Stimulated activated CD8-positive, alpha-beta memory T cell treated with anti-CD3 and anti-CD28 coated beads, Interleukin-15, amount 100 ng/mL, for 4 hours (primary cell): ENCODE measurements around the gene ATP10A.

Experiments used
- DNase-seq, 2 donors: peaks; one replicate each; pipeline ENCODE4 v3.0.0-alpha.2; 2020; ENCODE audit warnings: low read depth in 2 of 2

The ATP10A gene, protein sequence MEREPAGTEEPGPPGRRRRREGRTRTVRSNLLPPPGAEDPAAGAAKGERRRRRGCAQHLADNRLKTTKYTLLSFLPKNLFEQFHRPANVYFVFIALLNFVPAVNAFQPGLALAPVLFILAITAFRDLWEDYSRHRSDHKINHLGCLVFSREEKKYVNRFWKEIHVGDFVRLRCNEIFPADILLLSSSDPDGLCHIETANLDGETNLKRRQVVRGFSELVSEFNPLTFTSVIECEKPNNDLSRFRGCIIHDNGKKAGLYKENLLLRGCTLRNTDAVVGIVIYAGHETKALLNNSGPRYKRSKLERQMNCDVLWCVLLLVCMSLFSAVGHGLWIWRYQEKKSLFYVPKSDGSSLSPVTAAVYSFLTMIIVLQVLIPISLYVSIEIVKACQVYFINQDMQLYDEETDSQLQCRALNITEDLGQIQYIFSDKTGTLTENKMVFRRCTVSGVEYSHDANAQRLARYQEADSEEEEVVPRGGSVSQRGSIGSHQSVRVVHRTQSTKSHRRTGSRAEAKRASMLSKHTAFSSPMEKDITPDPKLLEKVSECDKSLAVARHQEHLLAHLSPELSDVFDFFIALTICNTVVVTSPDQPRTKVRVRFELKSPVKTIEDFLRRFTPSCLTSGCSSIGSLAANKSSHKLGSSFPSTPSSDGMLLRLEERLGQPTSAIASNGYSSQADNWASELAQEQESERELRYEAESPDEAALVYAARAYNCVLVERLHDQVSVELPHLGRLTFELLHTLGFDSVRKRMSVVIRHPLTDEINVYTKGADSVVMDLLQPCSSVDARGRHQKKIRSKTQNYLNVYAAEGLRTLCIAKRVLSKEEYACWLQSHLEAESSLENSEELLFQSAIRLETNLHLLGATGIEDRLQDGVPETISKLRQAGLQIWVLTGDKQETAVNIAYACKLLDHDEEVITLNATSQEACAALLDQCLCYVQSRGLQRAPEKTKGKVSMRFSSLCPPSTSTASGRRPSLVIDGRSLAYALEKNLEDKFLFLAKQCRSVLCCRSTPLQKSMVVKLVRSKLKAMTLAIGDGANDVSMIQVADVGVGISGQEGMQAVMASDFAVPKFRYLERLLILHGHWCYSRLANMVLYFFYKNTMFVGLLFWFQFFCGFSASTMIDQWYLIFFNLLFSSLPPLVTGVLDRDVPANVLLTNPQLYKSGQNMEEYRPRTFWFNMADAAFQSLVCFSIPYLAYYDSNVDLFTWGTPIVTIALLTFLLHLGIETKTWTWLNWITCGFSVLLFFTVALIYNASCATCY (N-terminal part only)

GRCh38 chr15:25863111-25863967 lies at the start of gene ATP10A:
Gene ATP10A (minus strand): TSS chr15:25863327. CDS start chr15:25863096, 231 bp downstream.
- DNase-seq: no peak

DNA sequence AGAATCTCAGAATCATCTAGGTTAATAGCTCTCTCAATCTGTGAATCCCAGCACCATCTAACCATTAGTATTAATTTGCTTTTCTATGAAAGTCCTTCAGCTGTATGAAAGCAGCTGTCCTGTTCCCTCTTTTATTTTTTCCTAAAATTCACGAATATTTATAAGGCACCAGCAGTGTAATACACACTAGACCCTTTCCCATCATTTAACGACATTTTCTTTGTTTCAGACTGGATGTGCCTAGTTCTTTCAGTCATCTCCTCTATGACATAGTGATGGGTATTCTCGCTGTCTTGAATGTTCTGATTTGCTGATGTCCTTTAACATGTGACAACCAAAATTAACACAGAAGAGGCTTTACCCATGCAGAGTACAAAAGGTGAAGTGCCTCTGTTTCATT lies 48.9 kb upstream of the ATP10A start:
- DNase-seq: no peak

DNA sequence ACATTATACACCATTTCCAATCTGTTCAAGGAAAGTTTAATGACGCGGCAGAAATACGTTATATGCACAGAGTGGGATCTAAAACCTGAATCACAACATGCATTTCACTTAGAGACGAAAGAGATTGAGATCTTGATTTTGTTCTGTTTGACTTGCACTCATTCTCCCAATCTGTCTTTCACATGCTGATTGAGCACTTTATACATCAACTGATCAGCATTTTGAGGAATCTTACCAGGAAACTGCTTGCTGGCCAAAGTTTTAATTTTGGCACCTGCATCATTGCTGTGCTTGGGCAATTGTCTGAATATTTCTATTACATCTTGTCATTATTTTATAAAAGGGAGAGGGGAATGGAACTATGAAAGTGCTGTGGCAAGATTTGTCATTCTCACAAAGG lies 47.7 kb upstream of the ATP10A start:
- no peak for DNase-seq

- no peak for DNase-seq
Measured at GRCh38 chr15:25909806-25910205, 46.7 kb upstream of the ATP10A start.

- no peak for DNase-seq
Measured at GRCh38 chr15:25909325-25909724, 46.2 kb upstream of the ATP10A start.

DNA sequence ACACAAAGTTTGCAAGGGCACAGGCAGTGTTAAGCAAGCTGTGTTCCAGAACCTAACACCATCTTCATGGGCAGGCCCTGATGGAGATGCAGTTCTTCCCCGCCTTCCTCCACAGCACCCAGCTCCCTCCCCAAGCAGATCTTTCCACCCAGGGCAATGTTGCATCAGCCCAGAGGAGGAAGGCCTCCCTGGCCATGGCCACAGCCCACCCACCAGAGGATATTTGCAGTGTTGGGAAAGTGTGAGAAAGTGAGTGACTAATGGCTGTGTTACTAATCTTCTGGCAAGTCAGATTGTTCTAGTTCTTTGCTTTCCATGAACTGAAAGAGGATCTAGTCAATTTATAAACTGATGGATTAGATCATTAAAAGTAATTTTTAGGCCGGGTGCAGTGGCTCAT lies 42.0 kb upstream of the ATP10A start:
- DNase-seq: no peak

GRCh38 chr15:25903024-25903581 lies 40.0 kb upstream of the ATP10A start:
- DNase-seq: no peak

DNA sequence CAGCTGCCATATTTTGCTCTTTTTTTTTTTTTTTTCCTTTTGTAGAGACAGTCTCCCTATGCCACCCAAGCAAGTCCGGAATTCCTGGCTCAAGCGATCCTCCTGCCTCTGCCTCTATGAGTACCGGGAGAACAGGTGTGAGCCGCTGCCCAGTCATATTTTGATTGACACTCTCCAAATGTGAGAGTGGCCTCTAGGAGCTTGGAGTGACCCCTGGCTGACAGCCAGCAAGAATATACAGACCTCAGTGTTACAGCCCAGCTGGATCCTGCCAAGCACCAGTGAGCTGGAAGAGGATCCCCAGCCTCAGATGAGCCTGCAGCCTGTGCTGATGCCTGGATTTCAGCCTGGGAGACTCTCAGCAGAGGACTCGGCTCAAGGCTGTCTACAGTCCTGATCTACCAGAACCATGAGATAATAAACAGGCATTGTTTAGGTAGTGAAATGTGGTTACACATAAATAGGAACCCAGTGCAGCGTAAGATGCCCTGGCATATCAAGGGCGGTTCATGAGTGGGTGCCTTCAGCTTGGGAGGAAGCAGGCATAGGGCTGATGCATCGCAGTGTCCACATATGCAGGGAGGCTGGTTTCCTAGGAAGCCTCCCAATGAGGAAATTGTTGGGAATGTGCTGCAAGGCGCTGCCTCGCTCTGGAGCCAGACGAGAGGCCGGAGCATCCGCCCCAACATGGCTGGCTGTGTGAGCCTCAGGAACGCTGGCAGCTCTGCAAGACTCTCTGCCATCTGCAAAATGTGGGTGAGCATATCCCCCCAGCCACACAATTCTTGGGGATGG lies 38.9 kb upstream of the ATP10A start:
- DNase-seq: no peak

DNA sequence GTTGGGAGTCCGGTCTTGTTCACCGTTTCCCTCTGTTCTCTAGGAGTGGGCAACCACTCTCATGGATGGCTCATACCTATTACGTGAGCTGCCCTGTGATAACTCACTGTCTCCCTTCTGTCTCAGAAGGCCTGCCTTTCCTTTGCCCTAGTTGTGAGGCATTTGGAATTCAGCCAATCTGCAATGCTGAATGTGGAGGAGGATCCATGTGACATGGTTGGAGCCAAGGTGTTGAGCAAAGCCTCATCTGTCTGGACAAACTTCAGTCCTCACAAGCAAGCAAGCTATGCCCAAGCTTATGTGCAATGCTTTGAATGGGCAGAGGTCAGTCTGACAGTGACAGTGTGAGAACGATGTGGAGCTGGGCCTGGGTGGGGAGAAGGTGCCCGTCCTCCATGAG lies 37.8 kb upstream of the ATP10A start:
- no peak for DNase-seq

- DNase-seq: no peak
Measured at GRCh38 chr15:25900431-25900830, 37.3 kb upstream of the ATP10A start.

GRCh38 chr15:25899870-25900269 lies 36.7 kb upstream of the ATP10A start:
- DNase-seq: no peak

DNA sequence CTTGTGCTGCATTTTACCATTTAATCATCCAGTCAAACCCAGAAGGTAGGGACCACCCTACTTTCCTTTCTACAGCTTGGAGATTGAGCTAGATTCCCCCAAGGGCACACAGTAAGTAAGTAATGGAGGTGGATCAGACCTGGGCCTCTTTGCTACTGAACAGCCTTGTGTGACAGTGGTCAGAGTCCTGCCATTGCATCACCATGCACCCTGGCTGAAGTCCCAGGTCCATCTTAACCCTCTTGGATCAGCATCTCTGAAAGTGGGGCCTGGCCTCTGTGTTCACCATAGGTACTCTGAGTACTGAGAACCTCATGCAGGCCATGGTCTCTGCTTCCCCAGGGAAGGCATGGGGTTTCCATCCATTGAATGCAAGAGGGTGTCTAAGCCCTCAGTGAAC lies 34.5 kb upstream of the ATP10A start:
- DNase-seq: no peak

DNA sequence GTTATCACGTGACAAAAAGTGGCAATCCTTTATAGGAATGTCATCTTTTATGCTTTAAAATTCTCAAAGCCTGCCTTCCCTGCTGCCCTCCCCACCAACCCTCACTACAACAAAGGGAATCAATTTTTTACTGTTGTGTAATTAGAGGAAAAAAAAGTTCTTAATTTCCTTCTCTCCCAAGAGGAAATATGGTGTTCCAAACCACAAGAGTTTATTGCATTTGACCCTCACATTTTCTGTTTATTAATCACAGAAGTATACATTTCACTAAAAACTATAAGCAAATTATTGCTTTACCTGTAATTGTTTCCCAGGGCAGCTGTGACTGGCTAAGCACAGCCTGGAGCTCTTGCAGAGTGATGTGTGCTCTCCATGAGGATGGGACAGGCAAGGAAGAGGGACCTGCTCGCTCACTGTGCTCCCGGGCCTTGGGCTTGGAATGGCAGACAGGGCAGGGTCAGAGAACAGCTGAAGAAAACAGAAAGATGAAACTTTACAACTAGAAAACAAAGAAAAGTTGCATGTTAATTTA lies 31.3 kb upstream of the ATP10A start:
- DNase-seq: no peak

DNA sequence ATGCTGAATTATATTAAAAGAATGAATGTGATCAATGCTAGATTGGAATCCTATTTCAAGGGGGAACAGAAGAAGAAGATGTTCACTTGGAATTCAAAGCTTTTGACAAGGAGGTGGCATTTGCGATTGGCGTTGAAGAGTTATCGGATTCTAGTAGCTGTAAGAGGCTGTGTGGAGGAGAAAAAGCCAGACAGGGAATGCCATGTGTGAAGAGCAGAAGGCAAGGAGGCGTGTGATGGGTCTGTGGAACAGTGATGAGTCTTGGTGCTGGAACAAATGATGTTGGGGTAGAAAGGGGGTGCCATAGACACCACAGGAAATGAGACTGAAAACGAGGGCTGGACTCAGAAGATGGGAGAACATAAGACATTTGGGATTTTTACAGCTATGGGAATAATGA lies 30.5 kb upstream of the ATP10A start:
- no peak for DNase-seq

DNA sequence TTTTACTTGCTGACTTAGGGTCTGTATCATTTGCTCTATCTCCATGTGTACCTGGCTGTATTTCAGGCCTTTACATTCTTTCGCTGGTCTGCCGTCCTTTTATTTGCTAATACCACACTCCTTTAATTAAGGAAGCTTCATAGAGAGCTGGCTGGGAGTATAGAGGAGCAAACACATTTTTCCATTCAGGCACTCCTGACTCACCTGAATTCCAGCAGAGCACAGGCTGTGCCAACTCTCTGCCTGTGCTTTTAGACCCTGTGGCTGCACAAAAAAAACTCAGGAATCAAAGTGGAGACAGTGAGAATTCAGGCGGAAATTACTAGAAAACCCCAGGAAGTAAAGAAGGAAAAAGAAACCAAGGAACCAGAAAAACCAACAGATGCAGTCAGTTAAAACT lies 29.0 kb upstream of the ATP10A start:
- no peak for DNase-seq

DNA sequence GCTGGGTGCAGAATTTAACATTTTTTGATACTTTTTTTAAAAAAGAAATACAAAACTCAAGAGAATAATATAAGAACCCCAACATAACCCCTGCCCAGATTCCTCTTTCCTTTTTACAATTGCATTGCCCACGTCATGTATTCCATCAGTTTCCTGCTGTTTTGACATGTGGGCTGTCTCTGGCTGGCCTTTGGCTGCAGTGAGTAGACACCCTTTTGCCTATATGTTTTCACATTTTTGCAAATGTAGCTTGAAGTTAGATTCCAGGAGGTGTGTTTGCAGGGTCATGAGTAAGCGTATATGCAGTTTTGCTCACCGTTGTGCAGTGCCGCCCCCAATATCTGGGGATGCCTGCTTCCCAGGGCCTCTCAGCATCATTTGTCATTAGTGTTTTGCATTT lies 28.0 kb upstream of the ATP10A start:
- no peak for DNase-seq

- no peak for DNase-seq
Measured at GRCh38 chr15:25890529-25890928, 27.4 kb upstream of the ATP10A start.

DNA sequence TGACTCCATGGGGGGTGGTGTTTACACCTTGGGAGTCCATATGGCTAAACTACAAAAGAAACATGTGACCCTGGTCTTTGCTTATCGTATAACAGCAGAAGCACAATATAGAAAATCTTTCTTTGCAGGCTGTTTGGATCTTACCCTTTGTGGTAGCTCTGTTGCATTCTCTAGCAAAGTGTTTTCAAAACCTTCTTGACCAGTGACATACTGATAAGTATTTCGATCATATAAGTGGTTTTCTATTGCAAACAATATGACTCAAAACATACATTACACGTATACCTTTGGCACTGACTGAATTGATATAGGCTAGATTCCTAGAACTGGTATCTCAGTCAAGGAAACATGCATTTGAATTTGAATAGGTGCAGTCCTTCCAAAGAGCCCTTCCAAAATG lies 24.7 kb upstream of the ATP10A start:
- no peak for DNase-seq

DNA sequence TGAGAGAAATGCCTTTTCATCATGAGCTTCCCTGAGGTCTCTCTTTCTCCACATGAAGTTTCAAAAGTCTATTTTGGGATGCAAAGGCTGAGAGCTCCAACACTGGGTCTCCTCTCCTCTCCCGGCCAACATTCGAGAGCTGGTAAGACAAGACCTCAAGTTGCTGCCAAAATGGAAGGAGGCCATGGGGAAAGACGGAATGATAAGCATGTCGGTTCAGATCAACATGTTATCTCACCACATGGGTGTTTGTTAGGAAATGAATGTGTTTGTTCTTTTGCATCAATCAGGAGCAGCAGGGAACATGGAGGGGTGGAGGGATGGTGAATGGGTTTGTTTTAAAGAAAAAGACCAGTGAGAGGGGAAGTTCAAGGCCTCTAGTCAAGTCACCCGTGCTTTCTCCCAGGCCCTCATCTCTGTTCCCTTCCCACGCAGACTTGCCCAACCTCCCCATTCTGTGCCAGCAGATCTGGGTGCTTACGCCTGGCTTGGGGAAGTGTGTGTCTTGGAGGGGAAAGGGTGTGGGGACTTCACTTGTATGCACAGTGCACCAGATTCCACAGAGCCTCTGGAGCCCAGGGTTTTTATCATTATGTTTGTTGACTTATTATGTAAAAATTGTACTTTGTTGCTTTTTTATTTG lies 23.5 kb upstream of the ATP10A start:
- DNase-seq: no peak
